Endothelial cell of umbilical vein (primary cell): ENCODE measurements around the gene XYLT1. TPM values are rescaled to one million over a fixed set of nuclear protein-coding genes. Genes with fewer than 3 reads are reported as not detected.

Experiments used
- BruUV-seq: library from RNA; stranded (reverse); fragments of 400-500 nt; replicated peaks from 2 replicates; lab custom pipeline; 2021; lab: Mats Ljungman, UMichigan
- CTCF ChIA-PET: fragments of 300-600, 350-600 bp; sonication (Branson Sonifier 250); formaldehyde crosslinking; loops from one replicate; lab custom pipeline; 2021; ENCODE audit warnings: antibody characterized with exemption, inconsistent platforms; lab: Charles Lee
- POLR2A ChIA-PET: fragments of 300-600, 350-600 bp; sonication (Branson Sonifier 250); formaldehyde crosslinking; loops from one replicate; lab custom pipeline; 2021; ENCODE audit warnings: antibody characterized with exemption, inconsistent platforms; lab: Charles Lee
- DNase-seq: peaks from one replicate; pipeline ENCODE4 v3.0.0-alpha.2; 2011; ENCODE audit warnings: low read depth, low spot score
- FAIRE-seq: peaks from 2 replicates; lab custom pipeline; 2011; peaks lifted over from hg19 to GRCh38; lab: Jason Lieb, UNC
- H2AFZ ChIP-seq: 2 replicates; pipeline ENCODE4 v1.6.0; 2012; ENCODE audit warnings: low read depth, low read length, control low read depth, inconsistent platforms
- H3K27ac ChIP-seq: 2 replicates; pipeline ENCODE4 v1.5.1; 2011; ENCODE audit warnings: low read depth, mild to moderate bottlenecking, control low read depth, low read length, moderate library complexity; ENCODE audit not compliant: insufficient read depth
- H3K27me3 ChIP-seq, 2 experiments: 2 replicates each; pipeline versions ENCODE4 v1.6.0 to v1.6.1; 2011; ENCODE audit warnings: low read length in 2 of 2, mixed read lengths in 1 of 2; ENCODE audit not compliant: control insufficient read depth in 2 of 2, insufficient read depth in 2 of 2
- H3K36me3 ChIP-seq, 2 experiments: 2 replicates in 1 of 2; 3 replicates in 1 of 2; pipeline ENCODE4 v1.5.1; 2011; ENCODE audit warnings: low read length in 2 of 2, mild to moderate bottlenecking in 1 of 2, moderate library complexity in 1 of 2; ENCODE audit not compliant: control insufficient read depth in 2 of 2, insufficient read depth in 2 of 2; ENCODE audit errors: extremely low read depth in 1 of 2
- H3K4me1 ChIP-seq: 3 replicates; pipeline ENCODE4 v1.5.1; 2011; ENCODE audit warnings: mild to moderate bottlenecking, low read length; ENCODE audit not compliant: control insufficient read depth, insufficient read depth; ENCODE audit errors: extremely low read depth
- H3K4me2 ChIP-seq: 2 replicates; pipeline ENCODE4 v1.6.1; 2011; ENCODE audit warnings: low read length, control low read depth, mixed read lengths; ENCODE audit not compliant: insufficient read depth
- H3K4me3 ChIP-seq, 3 experiments: fragments of 200-600 bp in 1 of 3; sonication (generic), shearing (Covaris generic) in 1 of 3; replicated peaks in 1 of 3; 2 replicates each; pipeline ENCODE4 v1.5.1; 2011 to 2016; ENCODE audit warnings: control low read depth in 3 of 3, low read length in 3 of 3, mild to moderate bottlenecking in 2 of 3, inconsistent platforms in 1 of 3, low read depth in 1 of 3, moderate library complexity in 1 of 3; ENCODE audit not compliant: insufficient read depth in 1 of 3
- H3K79me2 ChIP-seq: 2 replicates; pipeline ENCODE4 v1.6.0; 2012; ENCODE audit warnings: low read length, inconsistent platforms; ENCODE audit not compliant: control insufficient read depth, insufficient read depth
- H3K9ac ChIP-seq: replicated peaks from 2 replicates; pipeline ENCODE3; 2011; ENCODE audit warnings: low read length, control low read depth; ENCODE audit not compliant: insufficient read depth; ENCODE audit errors: extremely low read depth
- H3K9me1 ChIP-seq: replicated peaks from 3 replicates; pipeline ENCODE4 v1.6.0; 2011; ENCODE audit warnings: mild to moderate bottlenecking, low read length; ENCODE audit not compliant: control insufficient read depth, insufficient read depth; ENCODE audit errors: extremely low read depth
- H3K9me3 ChIP-seq: replicated peaks from 2 replicates; pipeline ENCODE4 v1.5.1; 2012; ENCODE audit warnings: low read length, inconsistent platforms; ENCODE audit not compliant: control insufficient read depth, insufficient read depth
- H4K20me1 ChIP-seq: replicated peaks from 2 replicates; pipeline ENCODE3; 2011; ENCODE audit warnings: mild to moderate bottlenecking, low read length; ENCODE audit not compliant: control insufficient read depth, insufficient read depth; ENCODE audit errors: extremely low read depth
- CTCF ChIP-seq, 2 donors: IDR thresholded peaks; 1 replicate in 1 of 2; 2 replicates in 1 of 2; pipeline ENCODE4 v1.5.1; 2011; ENCODE audit warnings: low read length in 2 of 2, mild to moderate bottlenecking in 2 of 2, moderate library complexity in 2 of 2, control low read depth in 1 of 2, inconsistent platforms in 1 of 2, low read depth in 1 of 2; ENCODE audit not compliant: insufficient read depth in 1 of 2; ENCODE audit errors: extremely low read depth in 1 of 2
- EZH2 ChIP-seq: IDR thresholded peaks from 2 replicates; pipeline ENCODE4 v1.6.1; 2012; ENCODE audit warnings: borderline replicate concordance, low read depth, mild to moderate bottlenecking, moderate library complexity, low read length, inconsistent platforms; ENCODE audit not compliant: severe bottlenecking
- FOS ChIP-seq: IDR thresholded peaks from 2 replicates; pipeline ENCODE4 v1.6.1; 2011; ENCODE audit warnings: mild to moderate bottlenecking, low read length, moderate library complexity, borderline replicate concordance; ENCODE audit not compliant: insufficient read depth
- GATA2 ChIP-seq: IDR thresholded peaks from 2 replicates; pipeline ENCODE4 v1.7.0; 2011; ENCODE audit warnings: low read depth, mild to moderate bottlenecking, moderate library complexity, mixed read lengths, low read length; ENCODE audit not compliant: insufficient read length, insufficient read depth
- JUN ChIP-seq: IDR thresholded peaks from 2 replicates; pipeline ENCODE4 v1.6.1; 2011; ENCODE audit warnings: borderline replicate concordance, low read depth; ENCODE audit not compliant: insufficient read length, insufficient read depth
- MAX ChIP-seq: IDR thresholded peaks from 2 replicates; pipeline ENCODE4 v1.6.1; 2011; ENCODE audit not compliant: insufficient read depth, insufficient read length
- POLR2A ChIP-seq: IDR thresholded peaks from 2 replicates; pipeline ENCODE4 v1.6.1; 2012; ENCODE audit warnings: low read depth, mild to moderate bottlenecking, control low read depth, low read length
- POLR2AphosphoS5 ChIP-seq: IDR thresholded peaks from 2 replicates; pipeline ENCODE4 v1.6.1; 2012; ENCODE audit warnings: low read depth, mild to moderate bottlenecking, control low read depth, low read length, moderate library complexity; ENCODE audit not compliant: insufficient read depth
- dilution Hi-C: fragments of 300-500 bp; cut with MboI; formaldehyde crosslinking; loops from one replicate; pipeline ENCODE4 v1.15.0; 2019; ENCODE audit warnings: low sequenced_read_pairs; ENCODE audit not compliant: extremely low pct_ligation_motif_present
- intact Hi-C: fragments of 100-400 bp; cut with micrococcal nuclease; formaldehyde crosslinking; loops from one replicate; pipeline ENCODE4 v1.10.0; 2022
- polyA plus RNA-seq, 4 experiments: library from polyadenylated mRNA; depleted of rRNA in 3 of 4; stranded (reverse) in 3 of 4; unstranded in 1 of 4; fragments of >200 nt; gene quantifications; 2 replicates each; pipeline versions ENCODE4 v1.2.1 to v1.2.3, GENCODE V29; 2011 to 2012; ENCODE audit warnings: missing spikeins in 1 of 4
- total RNA-seq: library from RNA; stranded (reverse); gene quantifications from 2 replicates; pipeline ENCODE4 v1.2.3, GENCODE V29; 2021

Gene XYLT1
- total and polyA plus RNA-seq, 2 donors (not counting 3 experiments of a cell fraction or from before 2014, with no cell fraction given): 0.63 to 2.9 TPM

- no peaks in the 10 kb centered on the region for H4K20me1 ChIP-seq
Measured at GRCh38 chr16:17387256-17387655, 83.5 kb downstream of the XYLT1 start.

GRCh38 chr16:17386229-17386628, 84.5 kb downstream of the XYLT1 start:
- Histone ChIP-seq H2AFZ (no peak overlapping the region), H3K9ac (no peak overlapping the region), H3K4me3 (no peak overlapping the region), H3K27ac (no peak overlapping the region), H4K20me1 (no peaks in the 10 kb centered on the region), H3K79me2 (no peaks in the 10 kb centered on the region), H3K27me3 (peaks cover 0 to 7% of the 10 kb centered on the region in 2 experiments), H3K9me3 (no peaks in the 10 kb centered on the region), H3K4me2 (no peak overlapping the region), H3K9me1 (no peaks in the 10 kb centered on the region), H3K4me1 (peaks cover under 1% of the 10 kb centered on the region), H3K36me3 (no peaks in the 10 kb centered on the region)
- no TSS peak for BruUV-seq
- TF ChIP-seq GATA2 (no peak), JUN (no peak), POLR2A (no peak), POLR2AphosphoS5 (no peak), CTCF (IDR thresholded peaks at IDR 0.05; ENCODE audit: extremely low read depth in 1 of 2, insufficient read depth in 1 of 2, low read depth in 1 of 2, low read length in 2 of 2) (no peak), MAX (no peak), FOS (no peak), EZH2 (no peak)
- dilution Hi-C loops (no loop called here), intact Hi-C loops (no loop called here)
- ChIA-PET CTCF (no interaction called here), POLR2A (no interaction called here)
- FAIRE-seq: no peak
- no peak for DNase-seq

More at GRCh38 chr16:17387256-17387655, 83.5 kb downstream of the XYLT1 start:
- H3K79me2 ChIP-seq: no peaks in the 10 kb centered on the region
- FAIRE-seq (no peak), DNase-seq (no peak)
- ChIA-PET CTCF (no interaction called here), POLR2A (no interaction called here)
- no TSS peak for BruUV-seq
- no peak overlapping the region for H3K4me3 ChIP-seq
- H2AFZ ChIP-seq: no peak overlapping the region
- no peaks in the 10 kb centered on the region for H3K9me3 ChIP-seq
- dilution Hi-C loops: no loop called here
- no peak for TF ChIP-seq JUN
- no peak overlapping the region for H3K9ac ChIP-seq
- no peak overlapping the region for H3K4me2 ChIP-seq
- no peak overlapping the region for H3K27ac ChIP-seq
- no peaks in the 10 kb centered on the region for H3K36me3 ChIP-seq
- H3K4me1 ChIP-seq: no peaks in the 10 kb centered on the region
- H3K27me3 ChIP-seq: peaks cover 0 to 7% of the 10 kb centered on the region in 2 experiments
- intact Hi-C loops: no loop called here
- no peaks in the 10 kb centered on the region for H3K9me1 ChIP-seq
